ENCODE measurements around the gene NT5DC3.

GRCh38 chr12:103834942-103835341 is 6.1 kb downstream of the NT5DC3 start:
- TF ChIP-seq EZH2phosphoT487 (IDR thresholded peaks at IDR 0.05; ENCODE audit: low read length) (no peak), CTCF (IDR thresholded peaks at IDR 0.05; ENCODE audit: low read length) (no peak)

Data from MM.1S (cell line).